ENCODE results near the gene LRP3. TPM values are rescaled to one million over a fixed set of nuclear protein-coding genes. Genes with fewer than 3 reads are reported as not detected.

Gene LRP3
- total and polyA plus RNA-seq, 7 donors = 3.9 to 31.5 (median 17.1) TPM

DNA sequence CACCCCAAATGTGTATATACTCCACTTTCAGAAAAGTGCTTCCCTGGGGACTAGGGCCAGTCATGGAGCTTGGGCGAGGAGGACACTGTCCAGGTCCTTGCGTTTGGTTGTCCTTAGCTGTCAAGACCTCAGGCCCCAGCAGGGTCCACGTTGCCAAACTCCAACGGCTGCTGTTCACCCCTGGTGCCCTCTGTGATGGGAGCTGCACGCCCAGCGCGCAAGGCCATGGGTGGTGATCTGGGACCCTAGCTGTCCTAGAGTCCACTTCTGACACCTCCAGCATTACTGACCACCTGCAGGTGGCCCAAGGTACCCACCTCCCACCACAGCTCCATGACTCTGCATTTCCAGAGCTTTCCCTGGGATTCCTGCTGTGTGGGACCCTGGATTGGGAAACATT, 4.0 kb downstream of the LRP3 start:
- WGBS, 2 donors = 93 to 94% methylated on average over 7 of the region's 7 CpGs
- H3K9me3 ChIP-seq = no peaks in the 10 kb centered on the region
- DNase-seq = no peak
- H3K27ac ChIP-seq = no peak overlapping the region
- no peak overlapping the region for H3K4me3 ChIP-seq
- TF ChIP-seq POLR2AphosphoS5 (IDR thresholded peaks at IDR 0.05) = no peak
- TF ChIP-seq, protein P1, sequence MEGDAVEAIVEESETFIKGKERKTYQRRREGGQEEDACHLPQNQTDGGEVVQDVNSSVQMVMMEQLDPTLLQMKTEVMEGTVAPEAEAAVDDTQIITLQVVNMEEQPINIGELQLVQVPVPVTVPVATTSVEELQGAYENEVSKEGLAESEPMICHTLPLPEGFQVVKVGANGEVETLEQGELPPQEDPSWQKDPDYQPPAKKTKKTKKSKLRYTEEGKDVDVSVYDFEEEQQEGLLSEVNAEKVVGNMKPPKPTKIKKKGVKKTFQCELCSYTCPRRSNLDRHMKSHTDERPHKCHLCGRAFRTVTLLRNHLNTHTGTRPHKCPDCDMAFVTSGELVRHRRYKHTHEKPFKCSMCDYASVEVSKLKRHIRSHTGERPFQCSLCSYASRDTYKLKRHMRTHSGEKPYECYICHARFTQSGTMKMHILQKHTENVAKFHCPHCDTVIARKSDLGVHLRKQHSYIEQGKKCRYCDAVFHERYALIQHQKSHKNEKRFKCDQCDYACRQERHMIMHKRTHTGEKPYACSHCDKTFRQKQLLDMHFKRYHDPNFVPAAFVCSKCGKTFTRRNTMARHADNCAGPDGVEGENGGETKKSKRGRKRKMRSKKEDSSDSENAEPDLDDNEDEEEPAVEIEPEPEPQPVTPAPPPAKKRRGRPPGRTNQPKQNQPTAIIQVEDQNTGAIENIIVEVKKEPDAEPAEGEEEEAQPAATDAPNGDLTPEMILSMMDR (IDR thresholded peaks at IDR 0.05) = no peak
- no peak for TF ChIP-seq EP300 (IDR thresholded peaks at IDR 0.05)
- no peak for TF ChIP-seq POLR2A (IDR thresholded peaks at IDR 0.05)
- peaks cover 0 to 20% (median 13%) of the 10 kb centered on the region in 4 donors for H3K4me1 ChIP-seq
- intact Hi-C loops (cut with DNase I) = no loop called here
- H3K36me3 ChIP-seq = peaks cover 2 to 37% (median 6%) of the 10 kb centered on the region in 4 donors
- H3K27me3 ChIP-seq = no peaks in the 10 kb centered on the region

DNA sequence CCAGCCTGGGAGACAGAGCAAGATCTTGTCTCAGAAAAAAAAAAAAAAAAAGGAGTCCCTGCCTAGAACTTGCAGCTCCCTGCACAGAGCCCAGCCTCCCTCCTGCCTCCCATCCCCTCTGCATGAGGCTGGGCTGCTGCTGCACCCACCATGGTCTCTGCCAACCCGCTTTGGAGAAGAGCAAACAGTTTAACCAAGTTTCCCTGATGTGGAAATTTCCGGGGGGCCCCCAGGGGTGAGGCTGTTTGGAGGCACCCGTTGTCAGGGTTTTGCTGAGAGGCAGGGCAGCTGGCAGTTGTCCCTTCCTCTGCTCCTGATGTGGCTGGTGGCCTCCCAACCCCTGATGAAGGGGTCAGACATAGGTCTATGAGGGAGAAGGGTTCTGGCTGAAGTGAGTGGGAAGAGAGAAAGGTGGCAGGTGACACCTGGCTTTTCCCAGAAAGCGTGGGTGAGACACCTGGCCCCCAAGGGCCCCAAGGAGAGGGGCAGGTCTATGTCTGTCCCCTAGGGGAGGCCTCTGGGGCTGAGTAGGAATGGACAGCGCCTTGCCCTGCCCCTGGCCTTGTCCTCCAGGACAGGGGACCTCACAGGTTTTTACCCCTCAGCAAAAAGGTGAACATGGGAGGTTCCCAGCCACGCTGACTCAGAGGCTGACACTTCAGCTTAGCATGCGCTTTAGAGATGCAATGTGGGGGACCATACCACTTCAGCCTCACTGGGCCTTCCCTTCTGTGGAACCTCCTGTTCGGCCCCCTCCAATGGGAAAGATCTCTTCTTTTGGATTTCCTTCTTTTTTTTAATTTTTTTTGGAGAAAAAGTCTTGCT, 5.5 kb downstream of the LRP3 start:
- H3K27ac ChIP-seq = no peak overlapping the region
- no peaks in the 10 kb centered on the region for H3K9me3 ChIP-seq
- no peak for DNase-seq
- peaks cover 4 to 50% (median 8%) of the 10 kb centered on the region in 4 donors for H3K36me3 ChIP-seq
- H3K4me3 ChIP-seq = no peak overlapping the region
- peaks cover 0 to 16% (median 11%) of the 10 kb centered on the region in 4 donors for H3K4me1 ChIP-seq
- WGBS, 2 donors = 79 to 80% methylated on average over 8 of the region's 8 CpGs
- TF ChIP-seq, protein P1 (IDR thresholded peaks at IDR 0.05) = no peak
- no peak for TF ChIP-seq POLR2AphosphoS5 (IDR thresholded peaks at IDR 0.05)
- TF ChIP-seq EP300 (IDR thresholded peaks at IDR 0.05) = no peak
- TF ChIP-seq POLR2A (IDR thresholded peaks at IDR 0.05) = no peak
- intact Hi-C loops (cut with DNase I) = no loop called here
- H3K27me3 ChIP-seq = no peaks in the 10 kb centered on the region

DNA sequence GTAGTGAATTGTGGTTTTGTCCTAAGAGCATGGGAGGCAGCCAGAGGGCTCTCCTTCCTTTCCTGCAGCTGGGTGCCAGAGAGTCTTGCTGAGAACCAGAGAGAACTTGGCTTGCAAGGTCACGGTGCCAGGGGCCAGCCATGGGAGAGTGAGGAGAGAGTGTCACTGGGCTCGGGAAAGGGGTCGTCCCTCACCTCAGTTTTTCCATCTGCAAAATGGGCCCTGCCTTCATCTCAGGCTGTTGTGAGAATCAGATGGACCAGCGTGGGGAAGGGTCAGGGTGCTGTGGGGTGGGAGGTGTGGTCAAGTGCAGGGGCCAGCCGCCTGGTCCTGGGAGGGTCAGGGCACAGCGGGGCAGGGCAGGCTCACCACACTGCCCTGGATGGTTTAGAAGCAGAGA, 7.3 kb downstream of the LRP3 start:
- no peak overlapping the region for H3K27ac ChIP-seq
- intact Hi-C loops (cut with DNase I) = no loop called here
- no peak overlapping the region for H3K4me3 ChIP-seq
- WGBS, 2 donors = 91 to 93% methylated on average over 6 of the region's 6 CpGs
- H3K4me1 ChIP-seq = peaks cover 0 to under 1% (median 0%) of the 10 kb centered on the region in 4 donors
- H3K36me3 ChIP-seq = peaks cover 4 to 68% (median 11%) of the 10 kb centered on the region in 4 donors
- no peak for TF ChIP-seq EP300 (IDR thresholded peaks at IDR 0.05)
- TF ChIP-seq, protein P1 (IDR thresholded peaks at IDR 0.05) = no peak
- H3K9me3 ChIP-seq = no peaks in the 10 kb centered on the region
- DNase-seq = no peak
- no peaks in the 10 kb centered on the region for H3K27me3 ChIP-seq

DNA sequence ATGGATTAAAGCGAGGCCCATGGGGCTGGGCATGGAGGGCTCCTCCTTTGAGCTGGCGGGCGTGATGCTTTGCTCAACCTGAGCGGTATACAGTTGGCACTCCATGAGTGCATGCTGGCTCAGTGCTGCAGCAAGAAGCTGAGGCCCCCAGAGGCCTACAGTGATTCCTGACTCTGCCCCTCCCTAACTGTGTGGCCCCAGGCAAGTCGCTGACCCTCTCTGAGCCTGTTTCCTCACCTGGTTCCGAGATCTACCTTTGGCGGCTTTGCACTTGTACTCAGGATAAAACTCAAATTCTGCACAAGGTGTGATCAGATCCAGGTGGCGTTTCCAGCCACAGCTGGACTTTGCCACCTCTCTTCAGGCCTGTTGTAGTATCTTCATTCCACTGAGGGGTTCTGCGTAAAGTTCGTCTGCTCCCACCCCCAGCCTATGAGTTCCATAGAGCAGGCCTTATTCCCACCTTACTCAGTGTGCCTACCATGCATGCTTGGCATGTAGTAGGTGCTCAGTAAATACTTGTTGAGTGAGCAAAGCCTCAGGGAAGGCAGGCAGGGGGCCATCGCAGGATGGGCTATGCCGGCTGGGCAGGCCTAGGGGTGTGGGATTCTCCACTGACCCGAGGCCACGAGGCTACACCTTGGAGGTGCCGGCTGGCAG, 7.9 kb downstream of the LRP3 start:
- DNase-seq = no peak
- TF ChIP-seq EP300 (IDR thresholded peaks at IDR 0.05) (no peak), POLR2AphosphoS5 (IDR thresholded peaks at IDR 0.05) (no peak), POLR2A (IDR thresholded peaks at IDR 0.05) (no peak)
- TF ChIP-seq, protein P1 (IDR thresholded peaks at IDR 0.05) = no peak
- 95% methylated on average over 15 of the region's 15 CpGs for WGBS, 2 donors
- Histone ChIP-seq H3K36me3 (peaks cover 4 to 69% (median 13%) of the 10 kb centered on the region in 4 donors), H3K27ac (no peak overlapping the region), H3K4me1 (no peaks in the 10 kb centered on the region), H3K4me3 (no peak overlapping the region), H3K27me3 (no peaks in the 10 kb centered on the region), H3K9me3 (no peaks in the 10 kb centered on the region)
- intact Hi-C loops (cut with DNase I) = no loop called here

Measured in sigmoid colon (tissue), 7 donors.